NCI-H82 (cell line): ENCODE measurements around the gene PRRT3.
"Not testable (repeated sequence)": the region's sequence is repeated elsewhere in the genome, so short reads cannot be mapped to it uniquely, and the experiment has no call there.

Source experiments
- DNase-seq: peaks from one replicate; lab custom pipeline; 2025; lab: John Stamatoyannopoulos, UW

Gene PRRT3

DNA sequence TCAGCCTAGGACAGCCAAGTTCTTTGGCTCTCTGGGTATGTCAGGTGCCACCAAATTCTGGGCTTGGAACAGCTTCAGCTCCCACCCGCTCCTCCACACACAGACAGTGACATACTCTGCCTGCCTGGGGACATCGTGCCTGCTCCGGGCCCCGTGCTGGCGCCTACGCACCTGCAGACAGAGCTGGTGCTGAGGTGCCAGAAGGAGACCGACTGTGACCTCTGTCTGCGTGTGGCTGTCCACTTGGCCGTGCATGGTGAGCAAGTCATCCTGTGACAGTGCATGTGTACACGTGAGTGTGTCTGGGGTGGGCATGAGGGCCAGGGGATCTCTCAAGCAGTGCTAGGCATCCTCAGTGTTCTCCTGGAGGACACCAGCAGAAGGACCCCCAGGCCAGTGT lies 34.4 kb downstream of the PRRT3 start:
- no peak for DNase-seq

DNA sequence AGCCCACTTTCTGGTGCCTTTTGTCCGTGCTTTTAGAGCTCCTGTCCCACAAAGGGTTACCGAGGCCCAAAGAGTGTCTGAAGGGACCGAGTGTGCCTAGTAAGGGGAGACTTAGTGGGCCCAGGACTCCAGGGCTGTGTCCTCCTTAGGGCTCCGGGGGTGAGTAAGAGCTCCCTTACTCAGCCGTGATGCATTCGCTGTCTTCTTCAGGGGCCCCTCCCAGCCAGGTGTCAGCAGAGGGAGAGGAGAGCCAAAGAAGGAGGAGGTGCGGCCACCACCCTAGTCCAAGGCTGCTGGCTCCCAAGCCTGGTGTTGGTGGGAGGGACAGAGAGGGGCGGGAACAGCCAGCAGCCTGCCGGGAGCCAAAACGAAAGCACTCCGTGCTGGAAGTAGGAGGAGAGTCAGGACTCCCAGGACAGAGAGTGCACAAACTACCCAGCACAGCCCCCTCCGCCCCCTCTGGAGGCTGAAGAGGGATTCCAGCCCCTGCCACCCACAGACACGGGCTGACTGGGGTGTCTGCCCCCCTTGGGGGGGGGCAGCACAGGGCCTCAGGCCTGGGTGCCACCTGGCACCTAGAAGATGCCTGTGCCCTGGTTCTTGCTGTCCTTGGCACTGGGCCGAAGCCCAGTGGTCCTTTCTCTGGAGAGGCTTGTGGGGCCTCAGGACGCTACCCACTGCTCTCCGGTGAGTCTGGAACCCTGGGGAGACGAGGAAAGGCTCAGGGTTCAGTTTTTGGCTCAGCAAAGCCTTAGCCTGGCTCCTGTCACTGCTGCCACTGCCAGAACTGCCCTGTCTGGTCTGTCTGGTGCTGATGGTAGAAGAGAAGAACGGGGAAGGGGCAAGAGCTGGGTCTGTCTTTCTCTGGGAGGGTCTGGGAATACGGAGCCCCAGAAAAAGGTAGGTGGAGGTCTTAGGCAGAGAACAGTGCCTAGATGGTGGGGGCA lies 35.2 kb downstream of the PRRT3 start, which contains the start of gene IL17RC:
Gene IL17RC (plus strand): TSS at position 365 of the 947 bp plus-strand sequence. CDS start 218 bp downstream, at position 583.
- peak; percentile 94 for DNase-seq

DNA sequence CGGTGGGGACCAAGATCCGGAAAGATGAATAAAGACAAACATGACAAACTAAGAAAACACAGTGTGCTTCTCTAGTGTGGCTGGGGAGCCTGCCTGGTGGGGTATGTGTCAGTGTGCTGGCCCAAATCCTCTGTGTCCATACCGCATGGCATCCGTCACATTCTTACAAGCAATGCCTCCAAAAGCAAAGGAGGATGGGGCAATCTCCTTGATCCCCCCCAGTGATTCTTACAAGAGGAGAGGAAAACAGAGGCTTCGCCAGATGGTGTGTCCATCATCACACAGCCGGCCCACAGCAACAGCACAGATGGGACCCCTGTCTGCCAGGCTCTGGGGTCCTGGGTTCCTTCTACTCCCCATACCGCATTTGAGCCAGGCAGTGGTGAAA lies 35.9 kb downstream of the PRRT3 start:
- peak; percentile 86 for DNase-seq

DNA sequence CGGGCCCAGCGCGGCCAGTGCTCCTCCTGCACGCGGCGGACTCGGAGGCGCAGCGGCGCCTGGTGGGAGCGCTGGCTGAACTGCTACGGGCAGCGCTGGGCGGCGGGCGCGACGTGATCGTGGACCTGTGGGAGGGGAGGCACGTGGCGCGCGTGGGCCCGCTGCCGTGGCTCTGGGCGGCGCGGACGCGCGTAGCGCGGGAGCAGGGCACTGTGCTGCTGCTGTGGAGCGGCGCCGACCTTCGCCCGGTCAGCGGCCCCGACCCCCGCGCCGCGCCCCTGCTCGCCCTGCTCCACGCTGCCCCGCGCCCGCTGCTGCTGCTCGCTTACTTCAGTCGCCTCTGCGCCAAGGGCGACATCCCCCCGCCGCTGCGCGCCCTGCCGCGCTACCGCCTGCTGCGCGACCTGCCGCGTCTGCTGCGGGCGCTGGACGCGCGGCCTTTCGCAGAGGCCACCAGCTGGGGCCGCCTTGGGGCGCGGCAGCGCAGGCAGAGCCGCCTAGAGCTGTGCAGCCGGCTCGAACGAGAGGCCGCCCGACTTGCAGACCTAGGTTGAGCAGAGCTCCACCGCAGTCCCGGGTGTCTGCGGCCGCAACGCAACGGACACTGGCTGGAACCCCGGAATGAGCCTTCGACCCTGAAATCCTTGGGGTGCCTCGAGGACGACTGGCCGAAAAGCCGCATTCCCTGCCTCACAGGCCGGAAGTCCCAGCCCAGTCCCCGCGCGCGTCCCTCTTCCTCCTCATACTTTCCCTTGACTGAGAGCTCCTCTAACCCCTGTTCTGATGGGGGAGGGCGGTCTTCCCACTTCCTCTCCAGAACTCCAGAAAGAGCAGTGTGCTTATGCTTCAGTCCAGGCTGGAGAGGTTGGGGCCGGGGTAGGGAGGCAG lies 36.7 kb downstream of the PRRT3 start:
- DNase-seq: peak; percentile 71

DNA sequence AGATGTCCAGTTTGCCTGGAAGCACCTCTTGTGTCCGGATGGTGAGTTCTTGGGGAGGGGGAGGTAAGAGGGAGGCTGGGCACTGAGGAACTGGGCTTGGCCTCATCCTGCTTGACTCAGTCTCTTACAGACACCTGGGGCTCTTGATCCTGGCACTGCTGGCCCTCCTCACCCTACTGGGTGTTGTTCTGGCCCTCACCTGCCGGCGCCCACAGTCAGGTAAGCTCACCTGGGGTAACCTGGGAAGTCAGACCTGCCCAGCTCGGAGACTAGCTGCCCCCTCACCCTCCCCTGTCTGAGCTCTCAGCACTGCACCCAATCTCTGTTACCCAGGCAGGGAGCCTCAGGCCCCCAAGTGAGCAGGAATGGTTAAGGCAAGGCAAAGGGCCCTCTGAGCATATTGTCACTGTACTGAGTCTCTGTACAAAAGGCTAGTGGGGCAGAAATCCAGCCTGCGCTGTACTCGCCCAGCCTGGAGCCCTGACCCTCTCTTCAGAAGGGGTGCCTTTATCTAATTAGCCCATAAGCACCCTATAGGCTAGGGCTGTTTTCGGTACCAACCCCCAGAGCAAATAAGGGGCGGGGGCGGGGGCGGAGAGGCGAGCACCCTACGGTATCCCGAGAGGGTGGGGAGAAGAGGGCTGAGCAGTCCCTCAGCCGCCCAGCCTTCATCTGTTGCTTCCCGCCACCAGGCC lies 37.5 kb downstream of the PRRT3 start:
- peak; percentile 86 for DNase-seq

DNA sequence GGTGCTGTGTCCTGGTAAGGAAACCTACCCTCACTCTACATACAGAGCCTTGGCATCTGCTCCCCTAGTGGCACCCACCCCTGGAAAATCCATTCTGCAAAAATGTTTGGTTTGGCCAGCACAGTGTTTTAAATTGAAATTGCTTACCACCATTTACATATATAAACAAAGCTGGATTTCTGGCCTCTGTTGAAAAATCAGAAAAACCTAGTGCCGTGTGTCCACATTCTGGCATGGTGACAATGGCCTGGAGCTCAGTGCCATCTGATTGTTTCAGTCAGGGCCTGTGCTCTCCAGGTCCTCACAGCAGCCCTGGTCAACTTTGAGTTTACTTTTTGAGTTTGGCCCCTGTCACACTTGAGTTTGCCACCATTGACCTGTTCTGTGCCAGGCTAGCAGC lies 38.2 kb downstream of the PRRT3 start:
- no peak for DNase-seq

DNA sequence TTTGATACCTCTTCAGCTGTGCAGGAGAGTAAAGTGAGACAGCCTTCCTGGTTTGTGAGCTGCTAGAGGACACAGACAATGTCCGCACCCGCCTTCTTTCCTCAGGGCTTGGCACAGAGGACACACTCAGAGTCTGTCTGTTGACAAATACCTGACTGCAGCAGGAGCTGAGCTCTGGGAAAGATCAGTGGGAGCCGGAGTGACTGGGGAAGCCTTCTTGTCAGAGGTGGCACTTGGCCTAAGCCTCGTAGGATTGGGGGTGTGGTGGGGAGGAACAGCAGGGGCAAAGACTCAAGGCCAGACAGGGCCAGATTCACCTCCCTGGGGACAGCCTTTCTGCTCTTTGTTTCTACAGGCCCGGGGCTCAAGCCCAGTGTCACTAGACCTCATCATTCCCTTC lies 38.6 kb downstream of the PRRT3 start:
- peak; percentile 47 for DNase-seq

DNA sequence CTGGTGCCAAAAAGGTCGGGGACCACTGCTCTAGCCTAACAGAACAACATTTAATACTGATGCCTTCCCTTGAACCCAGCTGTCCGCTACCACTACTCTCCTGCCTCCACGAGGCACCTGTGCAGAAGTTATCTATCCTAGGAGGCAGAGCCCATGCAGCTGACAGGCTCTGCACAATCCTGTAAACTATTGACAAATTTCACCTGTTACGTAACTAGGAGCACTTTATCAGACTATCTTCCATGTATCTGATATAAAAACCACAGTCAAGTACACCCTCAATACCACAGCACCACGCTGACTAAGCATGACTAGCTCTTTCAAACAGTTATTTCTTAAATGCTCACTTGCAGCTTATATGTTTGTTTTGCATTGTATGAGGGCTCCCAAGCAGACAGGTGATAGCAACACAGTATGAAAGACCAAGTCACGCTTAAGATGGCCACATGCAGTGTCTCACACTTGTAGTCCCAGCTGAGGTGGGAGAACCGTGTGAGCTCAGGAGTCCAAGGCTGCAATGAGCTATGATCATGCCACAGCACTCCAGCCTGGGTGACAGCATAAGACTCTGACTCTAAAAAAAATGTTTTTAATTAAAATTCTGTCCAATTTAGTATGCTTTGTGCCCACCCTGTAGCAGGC lies 39.8 kb downstream of the PRRT3 start:
- no peak for DNase-seq

DNA sequence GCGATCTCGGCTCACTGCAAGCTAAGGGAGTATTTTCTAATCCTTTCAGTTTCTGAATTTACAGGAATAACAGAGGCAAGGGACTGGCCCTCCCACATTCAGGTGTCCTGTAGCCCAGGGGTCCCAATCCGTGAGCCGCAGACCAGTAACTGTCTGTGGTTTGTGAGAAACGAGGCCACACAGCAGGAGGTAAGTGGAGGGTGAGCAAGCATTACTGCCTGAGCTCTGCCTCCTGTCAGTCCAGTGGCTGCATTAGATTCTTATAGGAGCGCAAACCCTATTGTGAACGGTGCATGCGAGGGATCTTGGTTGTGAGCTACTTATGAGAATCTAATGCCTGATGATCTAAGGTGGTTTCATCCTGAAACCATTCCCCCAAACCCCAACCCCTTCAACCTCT lies 40.3 kb downstream of the PRRT3 start:
- no peak for DNase-seq

DNA sequence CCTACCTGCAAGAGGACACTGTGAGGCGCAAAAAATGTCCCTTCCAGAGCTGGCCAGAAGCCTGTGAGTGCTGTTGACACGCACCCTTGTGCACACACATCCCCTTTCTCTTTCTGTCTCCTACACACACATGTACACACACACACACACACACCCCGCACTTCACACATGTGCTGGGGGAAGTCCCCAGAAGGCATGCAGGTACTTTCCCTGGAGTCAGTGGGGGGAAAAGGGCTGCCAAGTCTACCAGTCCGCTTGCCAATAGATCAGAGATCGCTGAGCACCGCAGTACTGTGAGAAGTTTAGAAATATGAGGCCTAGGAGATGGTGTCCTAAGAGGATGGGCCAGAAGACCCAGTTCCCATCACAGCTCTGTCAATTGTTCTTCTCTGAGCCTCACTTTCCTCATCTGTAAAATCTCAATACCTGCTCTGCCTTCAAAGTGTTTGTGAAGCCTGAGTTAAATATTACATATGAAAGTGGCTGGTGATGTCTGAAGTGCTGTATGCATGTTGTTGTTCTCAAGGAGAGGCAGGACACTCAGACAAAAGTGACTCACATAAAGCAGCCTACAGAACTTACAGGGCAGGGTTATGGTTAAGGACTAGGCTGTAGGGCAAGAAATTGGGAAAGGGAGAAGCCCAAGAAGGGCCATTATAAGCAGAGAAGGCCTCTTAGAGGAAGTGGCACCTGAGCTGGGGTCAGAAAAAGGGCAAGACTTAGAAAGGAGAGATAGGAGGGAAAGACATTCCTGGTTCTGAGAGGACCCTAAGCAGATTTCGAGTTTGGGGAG lies 42.8 kb downstream of the PRRT3 start:
- DNase-seq: no peak

DNA sequence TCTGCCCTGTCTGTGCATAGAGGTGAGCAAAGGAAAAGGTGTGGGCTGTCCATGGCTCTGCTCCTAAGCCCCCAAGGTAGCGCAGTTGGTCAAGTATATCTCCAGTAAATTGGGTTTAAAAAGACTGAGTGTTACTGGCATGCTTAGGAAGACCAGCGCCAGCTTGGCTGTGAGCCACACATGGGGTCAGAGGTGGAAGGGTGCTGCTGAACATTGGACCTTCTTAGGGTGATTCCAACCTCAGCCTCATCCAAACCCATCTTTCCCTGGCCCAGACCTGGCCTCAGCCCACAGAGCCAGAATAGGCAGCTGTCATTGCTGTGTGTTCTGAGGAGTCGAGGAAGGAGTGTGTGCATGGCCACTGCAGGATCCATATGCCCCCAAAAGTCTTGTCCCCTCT lies 43.9 kb downstream of the PRRT3 start:
- no peak for DNase-seq

DNA sequence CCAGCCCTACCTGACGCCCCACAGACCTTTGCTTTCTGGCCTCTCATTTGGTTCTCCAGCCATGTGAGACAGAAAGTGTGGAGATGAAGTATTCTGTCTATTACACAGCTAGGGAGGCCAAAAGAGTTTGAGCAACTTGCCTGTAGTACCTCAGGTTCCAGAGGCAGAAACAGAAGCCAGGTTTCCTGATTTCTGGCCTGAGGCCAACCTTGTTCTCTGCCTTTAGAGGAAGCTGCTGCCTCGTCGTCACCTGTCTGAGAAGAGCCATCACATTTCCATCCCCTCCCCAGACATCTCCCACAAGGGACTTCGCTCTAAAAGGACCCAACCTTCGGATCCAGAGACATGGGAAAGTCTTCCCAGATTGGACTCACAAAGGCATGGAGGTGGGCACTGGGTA lies 45.7 kb downstream of the PRRT3 start:
- no peak for DNase-seq

DNA sequence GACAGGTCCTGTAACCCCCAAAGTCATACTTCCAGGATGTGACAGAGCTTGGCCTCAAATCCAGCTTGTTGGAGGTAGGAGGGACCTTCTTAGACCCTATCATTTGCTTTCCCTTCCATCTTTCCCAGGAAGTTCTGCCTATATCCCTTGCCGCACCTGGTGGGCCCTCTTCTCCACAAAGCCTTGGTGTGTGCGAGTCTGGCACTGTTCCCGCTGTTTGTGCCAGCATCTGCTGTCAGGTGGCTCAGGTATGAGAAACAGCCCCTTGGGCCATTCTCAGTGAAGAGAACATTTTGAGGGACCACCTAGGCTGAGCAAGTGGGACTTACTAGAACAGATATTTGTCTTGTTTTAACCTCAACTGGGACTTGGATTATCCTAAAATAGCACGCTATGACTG lies 48.3 kb downstream of the PRRT3 start:
- DNase-seq: no peak

DNA sequence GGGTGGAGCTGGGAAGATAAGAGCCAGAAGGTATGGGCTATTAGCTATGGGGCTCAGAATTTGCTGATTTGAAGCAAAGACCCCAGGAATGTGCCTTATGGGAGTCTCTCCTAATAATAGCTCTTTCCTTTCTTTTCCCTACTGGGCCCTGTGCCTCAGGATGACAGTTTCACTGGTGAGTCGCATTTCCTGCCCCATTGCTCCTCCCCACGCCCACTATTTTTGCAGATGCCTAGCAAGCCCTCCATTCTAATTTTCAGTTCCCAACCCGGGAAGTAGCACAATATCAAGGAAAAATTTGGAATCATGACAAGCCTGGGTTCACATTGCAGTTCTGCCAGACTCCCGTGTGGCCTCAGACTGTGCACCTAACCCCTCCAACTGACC lies 49.0 kb downstream of the PRRT3 start:
- no peak for DNase-seq

DNA sequence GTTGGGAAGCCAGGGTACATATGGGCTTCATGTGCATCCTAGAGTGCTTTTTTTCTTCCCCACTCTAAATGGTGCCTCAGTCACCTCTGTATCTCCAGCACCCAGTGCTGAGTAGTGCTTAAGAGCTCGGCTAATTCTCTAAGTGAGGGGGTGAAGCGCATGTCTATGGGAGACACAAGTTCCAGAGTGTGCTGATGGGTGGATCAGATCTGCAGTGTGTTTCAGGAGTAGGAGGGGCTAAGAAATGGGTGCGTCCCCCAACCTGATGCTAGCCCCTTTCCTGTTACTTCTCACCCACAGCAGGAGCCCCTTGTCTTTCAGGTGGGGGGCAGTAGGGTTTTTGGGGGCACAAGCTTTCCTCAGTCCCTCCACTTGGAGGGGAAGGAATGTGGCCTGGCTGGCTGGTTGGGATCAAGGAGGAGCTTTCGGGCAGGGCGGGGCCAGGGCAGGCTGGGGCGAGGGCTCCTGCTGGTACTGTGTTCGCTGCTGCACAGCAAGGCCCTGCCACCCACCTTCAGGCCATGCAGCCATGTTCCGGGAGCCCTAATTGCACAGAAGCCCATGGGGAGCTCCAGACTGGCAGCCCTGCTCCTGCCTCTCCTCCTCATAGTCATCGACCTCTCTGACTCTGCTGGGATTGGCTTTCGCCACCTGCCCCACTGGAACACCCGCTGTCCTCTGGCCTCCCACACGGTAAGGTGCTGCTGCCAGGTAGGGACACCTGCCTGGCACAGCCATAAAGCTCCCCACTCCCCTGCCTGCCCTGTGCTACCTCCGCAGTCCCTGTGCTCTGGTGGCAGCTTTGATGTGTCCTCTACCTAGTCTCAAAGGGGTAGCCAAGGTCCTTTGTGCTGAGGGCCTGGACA lies 49.6 kb downstream of the PRRT3 start, which contains the start of gene IL17RE:
Gene IL17RE (plus strand): TSS at position 477 of the 866 bp plus-strand sequence. CDS start 85 bp downstream, at position 562.
- no peak for DNase-seq

DNA sequence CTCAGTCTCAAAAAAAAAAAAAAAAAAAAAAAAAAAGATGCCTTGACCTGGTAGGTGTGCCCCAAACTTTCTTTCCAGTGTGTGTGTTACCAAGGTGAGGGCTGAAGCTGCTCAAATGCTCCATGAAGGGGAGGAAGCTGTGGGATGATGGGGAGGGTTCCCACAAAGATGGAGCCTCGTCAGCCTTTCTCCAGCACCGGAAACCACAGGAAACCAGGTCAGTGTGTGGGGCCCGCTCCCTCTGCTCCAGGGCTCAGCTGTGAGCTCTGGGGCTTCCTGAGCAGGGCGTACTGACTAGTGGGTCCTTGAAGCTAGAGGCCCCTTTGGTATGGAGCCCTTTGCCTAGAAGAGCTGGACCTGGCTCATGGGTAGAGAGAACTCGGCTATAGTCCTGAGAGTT lies 50.2 kb downstream of the PRRT3 start:
- DNase-seq: no peak

DNA sequence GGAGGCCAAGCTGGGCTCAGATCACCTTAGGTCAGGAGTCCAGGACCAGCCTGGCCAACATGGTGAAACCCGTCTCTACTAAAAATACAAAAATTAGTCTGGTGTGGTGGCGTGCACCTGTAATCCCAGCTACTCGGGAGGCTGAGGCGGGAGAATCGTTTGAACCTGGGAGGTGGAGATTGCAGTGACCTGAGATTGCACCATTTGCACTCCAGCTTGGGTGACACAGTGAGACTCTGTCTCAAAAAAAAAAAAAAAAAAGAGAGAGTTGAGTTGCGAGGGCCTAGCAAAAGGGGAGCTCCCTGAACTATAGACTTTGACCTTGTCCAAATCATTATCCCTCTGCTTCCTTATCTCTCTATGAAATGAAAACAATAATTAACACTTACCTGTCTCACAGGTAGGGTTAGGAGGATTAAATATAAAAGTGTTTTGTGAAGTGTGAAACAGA lies 51.2 kb downstream of the PRRT3 start:
- DNase-seq: not testable (repeated sequence)

DNA sequence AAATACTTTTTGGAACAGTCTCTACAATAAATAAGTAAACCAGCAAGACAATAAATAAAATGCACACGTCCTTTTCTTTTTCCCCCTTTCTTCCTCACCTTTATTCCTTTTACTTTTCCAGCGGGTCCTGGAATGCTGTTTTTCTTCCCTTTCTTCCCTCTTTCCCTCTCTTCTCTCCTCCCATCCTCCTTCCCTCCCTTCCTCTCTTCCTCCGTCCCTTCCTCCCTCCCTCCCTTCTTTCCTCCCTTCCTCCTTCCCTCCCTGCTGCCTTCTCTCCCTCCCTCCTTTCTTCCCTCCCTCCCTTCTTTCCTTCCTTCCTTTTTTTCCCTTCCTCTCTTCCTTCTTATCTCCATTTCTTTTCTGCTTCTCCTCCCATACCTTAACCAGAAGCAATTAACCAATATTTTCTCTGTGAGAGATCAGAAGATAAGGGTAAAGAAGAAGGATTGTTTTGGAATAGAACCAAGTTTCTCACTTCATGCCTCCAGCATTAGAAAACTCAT lies 52.9 kb downstream of the PRRT3 start:
- no peak for DNase-seq

DNA sequence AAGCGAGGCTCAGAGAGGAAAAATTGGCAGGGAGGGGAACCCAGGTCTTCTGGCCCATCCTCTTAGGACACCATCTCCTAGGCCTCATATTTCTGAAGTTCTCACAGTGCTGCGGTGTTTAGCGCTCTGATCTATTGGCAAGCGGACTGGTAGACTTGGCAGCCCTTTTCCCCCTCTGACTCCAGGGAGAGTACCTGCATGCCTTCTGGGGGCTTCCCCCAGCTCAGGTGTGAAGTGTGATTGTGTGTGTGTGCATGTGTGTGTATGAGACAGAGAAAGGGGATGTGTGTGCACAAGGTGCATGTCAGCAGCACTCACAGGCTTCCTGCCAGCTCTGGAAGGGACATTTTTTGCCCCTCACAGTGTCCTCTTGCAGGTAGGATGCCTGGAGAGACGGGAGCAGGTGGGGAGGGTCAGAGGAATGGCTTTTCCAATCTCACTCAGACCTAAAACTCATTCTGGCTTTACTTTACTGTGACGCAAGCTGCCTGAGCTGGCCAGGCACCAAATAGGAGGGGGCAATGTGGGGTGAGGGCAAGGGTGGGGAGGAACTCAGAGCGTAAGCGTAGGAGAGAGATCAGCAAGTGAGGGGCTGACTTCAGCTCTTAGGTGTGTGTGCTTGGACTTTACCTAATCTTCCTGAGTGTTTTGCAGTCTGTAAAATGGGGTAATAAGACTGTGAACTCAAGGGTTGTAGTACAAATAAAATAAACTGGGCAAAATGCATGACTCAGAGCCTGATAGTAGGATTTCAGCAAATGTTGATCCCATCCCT lies 53.6 kb downstream of the PRRT3 start:
- DNase-seq: no peak
